Breast epithelium (tissue), 4 donors: ENCODE results near the gene GUCA1A. TPM values are rescaled to one million over a fixed set of nuclear protein-coding genes. Genes with fewer than 3 reads are reported as not detected.

ENCODE experiments used
- DNase-seq, 2 donors: peaks; one replicate each; pipeline ENCODE4 v3.0.0-alpha.2; 2019; ENCODE audit warnings: low spot score in 2 of 2
- H3K27ac ChIP-seq, 2 donors: fragments of 200-600 bp; sonication (generic) in 1 of 2; one replicate each; pipeline ENCODE4 v1.5.1; 2016 to 2019; ENCODE audit warnings: mild to moderate bottlenecking in 1 of 2
- H3K27me3 ChIP-seq, 2 donors: fragments of 200-600 bp; sonication (generic) in 1 of 2; one replicate each; pipeline versions ENCODE4 v1.5.1 to v1.6.0; 2017 to 2019; ENCODE audit warnings: control low read depth in 1 of 2, mild to moderate bottlenecking in 1 of 2
- H3K36me3 ChIP-seq: fragments of 200-600 bp; one replicate; pipeline ENCODE4 v1.5.1; 2019
- H3K4me1 ChIP-seq, 2 donors: fragments of 200-600 bp; sonication (generic); one replicate each; pipeline ENCODE4 v1.5.1; 2016 to 2019; ENCODE audit warnings: control low read depth in 1 of 2
- H3K4me3 ChIP-seq, 3 donors: fragments of 200-600 bp; sonication (generic); 1 replicate in 2 of 3; 2 replicates in 1 of 3; pipeline ENCODE4 v1.5.1; 2016 to 2019; ENCODE audit warnings: mild to moderate bottlenecking in 3 of 3, moderate library complexity in 2 of 3
- H3K9me3 ChIP-seq, 2 donors: fragments of 200-600 bp; sonication (generic) in 1 of 2; one replicate each; pipeline ENCODE4 v1.5.1; 2016 to 2019; ENCODE audit warnings: control low read depth in 1 of 2
- POLR2A ChIP-seq: fragments of 450-650 bp; IDR thresholded peaks from one replicate; pipeline ENCODE4 v1.6.1; 2016; ENCODE audit warnings: antibody characterized with exemption, mild to moderate bottlenecking, moderate library complexity
- POLR2AphosphoS5 ChIP-seq, 3 donors: sonication (generic); formaldehyde crosslinking; IDR thresholded peaks; one replicate each; pipeline ENCODE4 v1.6.1; 2017; ENCODE audit warnings: antibody characterized with exemption in 3 of 3
- intact Hi-C: fragments of 100-400 bp; cut with DNase I; formaldehyde crosslinking; loops from one replicate; pipeline ENCODE4 v1.15.1; 2023; ENCODE audit warnings: low total_unique reads
- total RNA-seq, 3 donors: library from RNA; depleted of rRNA; stranded (reverse); fragments of >200 nt; gene quantifications; one replicate each; pipeline ENCODE4 v1.1.0, GENCODE V29; 2016
- TF ChIP-seq, protein P1 (sequence below), 3 donors: fragments of 450-650 bp; IDR thresholded peaks; one replicate each; pipeline ENCODE4 v1.5.1; 2016 to 2017; ENCODE audit warnings: antibody characterized with exemption in 3 of 3, mild to moderate bottlenecking in 3 of 3, moderate library complexity in 3 of 3

Gene GUCA1A
- total RNA-seq: not detected

- Histone ChIP-seq H3K36me3 (no peaks in the 10 kb centered on the region), H3K4me3 (no peak within 1 kb of the TSS), H3K27ac (no peak within 1 kb of the TSS), H3K9me3 (no peaks in the 10 kb centered on the region), H3K4me1 (no peaks in the 10 kb centered on the region), H3K27me3 (no peaks in the 10 kb centered on the region)
- no peak for DNase-seq
- TF ChIP-seq, protein P1, sequence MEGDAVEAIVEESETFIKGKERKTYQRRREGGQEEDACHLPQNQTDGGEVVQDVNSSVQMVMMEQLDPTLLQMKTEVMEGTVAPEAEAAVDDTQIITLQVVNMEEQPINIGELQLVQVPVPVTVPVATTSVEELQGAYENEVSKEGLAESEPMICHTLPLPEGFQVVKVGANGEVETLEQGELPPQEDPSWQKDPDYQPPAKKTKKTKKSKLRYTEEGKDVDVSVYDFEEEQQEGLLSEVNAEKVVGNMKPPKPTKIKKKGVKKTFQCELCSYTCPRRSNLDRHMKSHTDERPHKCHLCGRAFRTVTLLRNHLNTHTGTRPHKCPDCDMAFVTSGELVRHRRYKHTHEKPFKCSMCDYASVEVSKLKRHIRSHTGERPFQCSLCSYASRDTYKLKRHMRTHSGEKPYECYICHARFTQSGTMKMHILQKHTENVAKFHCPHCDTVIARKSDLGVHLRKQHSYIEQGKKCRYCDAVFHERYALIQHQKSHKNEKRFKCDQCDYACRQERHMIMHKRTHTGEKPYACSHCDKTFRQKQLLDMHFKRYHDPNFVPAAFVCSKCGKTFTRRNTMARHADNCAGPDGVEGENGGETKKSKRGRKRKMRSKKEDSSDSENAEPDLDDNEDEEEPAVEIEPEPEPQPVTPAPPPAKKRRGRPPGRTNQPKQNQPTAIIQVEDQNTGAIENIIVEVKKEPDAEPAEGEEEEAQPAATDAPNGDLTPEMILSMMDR (IDR thresholded peaks at IDR 0.05): no peak
- TF ChIP-seq POLR2A (no peak), POLR2AphosphoS5 (IDR thresholded peaks at IDR 0.05) (no peak)
- intact Hi-C loops: no loop called here
Measured at GRCh38 chr6:42173101-42173500, at the start of gene GUCA1A. Gene GUCA1A (plus strand): TSS chr6:42173364. CDS start chr6:42173614, 250 bp downstream.

- TF ChIP-seq POLR2A: no peak
- TF ChIP-seq POLR2AphosphoS5 (IDR thresholded peaks at IDR 0.05): no peak
- TF ChIP-seq, protein P1 (IDR thresholded peaks at IDR 0.05): no peak
- intact Hi-C loops: no loop called here
- peak overlapping the region; percentile 90 to 94 for H3K27ac ChIP-seq
Measured at GRCh38 chr6:42123379-42124103, 49.6 kb upstream of the GUCA1A start.

DNA sequence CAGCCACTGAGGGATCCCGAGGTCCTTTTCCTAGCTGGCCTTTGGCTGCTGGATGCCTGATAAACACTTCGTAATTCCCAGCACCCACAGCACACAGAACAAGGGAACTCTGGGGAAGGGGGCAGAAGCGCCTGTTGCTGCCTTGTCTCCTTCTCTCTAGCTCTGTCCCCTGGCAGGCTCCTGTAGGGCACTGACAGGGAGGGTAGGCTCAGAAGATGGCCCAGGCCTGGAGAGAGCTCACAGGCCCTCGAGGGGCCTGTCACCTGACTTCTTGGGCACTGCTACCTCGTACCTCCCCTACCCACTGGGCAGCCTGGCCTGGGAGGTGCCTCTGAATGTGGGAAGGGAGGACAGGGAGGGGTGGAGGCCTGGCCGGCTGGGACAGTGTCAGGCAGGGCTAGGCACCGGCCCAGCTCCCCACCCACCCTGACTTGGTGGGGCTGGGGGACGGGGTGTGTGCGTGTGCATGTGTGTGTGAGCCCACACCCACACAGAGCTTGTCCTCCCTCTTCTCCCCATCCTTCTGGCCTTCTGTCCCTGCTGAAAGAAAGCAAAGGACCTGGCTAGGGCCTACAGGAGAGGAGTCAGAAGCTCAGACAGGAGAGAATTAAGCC, 48.8 kb upstream of the GUCA1A start:
- Histone ChIP-seq H3K4me1 (peaks cover 0 to 6% of the 10 kb centered on the region in 2 donors), H3K4me3 (no peak overlapping the region), H3K36me3 (no peaks in the 10 kb centered on the region), H3K9me3 (no peaks in the 10 kb centered on the region), H3K27ac (peak overlapping the region; percentile 90 to 94), H3K27me3 (no peaks in the 10 kb centered on the region)
- intact Hi-C loops: no loop called here
- no peak for TF ChIP-seq POLR2A
- TF ChIP-seq, protein P1 (IDR thresholded peaks at IDR 0.05): no peak
- TF ChIP-seq POLR2AphosphoS5 (IDR thresholded peaks at IDR 0.05): no peak
- DNase-seq: no peak

More at GRCh38 chr6:42123379-42124103, 49.6 kb upstream of the GUCA1A start:
- Histone ChIP-seq H3K36me3 (no peaks in the 10 kb centered on the region), H3K27me3 (no peaks in the 10 kb centered on the region), H3K4me3 (no peak overlapping the region), H3K4me1 (peaks cover 0 to 6% of the 10 kb centered on the region in 2 donors), H3K9me3 (no peaks in the 10 kb centered on the region)
- no peak for DNase-seq

DNA sequence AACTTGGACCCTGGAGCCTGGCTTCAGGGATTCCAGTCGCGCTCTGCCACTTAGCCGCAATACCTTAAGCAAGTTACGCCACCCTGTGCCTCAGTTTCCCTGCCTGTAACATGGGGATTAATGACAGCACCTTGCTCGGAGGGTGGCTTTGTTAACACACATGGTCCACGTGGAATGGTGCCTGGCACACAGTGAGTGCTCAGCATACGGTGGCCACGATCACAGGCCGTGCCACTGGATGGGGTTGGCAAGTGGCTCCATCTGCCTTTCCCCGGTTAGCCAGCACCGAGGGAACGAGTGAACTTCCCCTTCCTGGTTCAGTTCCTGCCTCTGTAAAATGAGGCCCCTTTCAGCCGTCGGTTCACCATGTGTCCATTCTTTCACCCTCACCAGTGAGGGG, 47.9 kb upstream of the GUCA1A start:
- TF ChIP-seq, protein P1 (IDR thresholded peaks at IDR 0.05): no peak
- TF ChIP-seq POLR2A: no peak
- no peak for TF ChIP-seq POLR2AphosphoS5 (IDR thresholded peaks at IDR 0.05)
- intact Hi-C loops: no loop called here
- Histone ChIP-seq H3K36me3 (no peaks in the 10 kb centered on the region), H3K4me1 (peaks cover 0 to 6% of the 10 kb centered on the region in 2 donors), H3K4me3 (no peak overlapping the region), H3K27me3 (no peaks in the 10 kb centered on the region), H3K9me3 (no peaks in the 10 kb centered on the region), H3K27ac (peak overlapping the region; percentile 14 to 94)
- no peak for DNase-seq

DNA sequence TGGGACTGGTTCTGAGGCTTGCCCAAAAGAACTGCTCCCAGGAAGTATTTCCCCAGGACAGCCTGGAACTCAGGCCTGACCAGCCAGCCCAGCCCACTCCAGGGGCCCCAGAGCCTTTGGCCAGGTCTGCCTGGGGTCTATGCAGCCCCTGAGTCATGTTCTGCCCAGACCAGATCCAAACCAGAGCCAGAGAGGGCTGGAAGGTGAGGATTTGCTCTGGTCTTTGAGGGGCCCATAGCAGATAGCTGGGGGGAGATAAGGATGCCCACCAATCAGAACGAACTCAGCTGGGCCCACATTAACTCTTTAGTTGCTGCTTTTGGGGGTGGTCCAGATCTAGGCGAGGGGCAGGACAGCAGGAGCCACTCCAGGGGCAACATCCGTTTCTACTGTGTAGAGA, 47.5 kb upstream of the GUCA1A start:
- TF ChIP-seq, protein P1 (IDR thresholded peaks at IDR 0.05): no peak
- TF ChIP-seq POLR2AphosphoS5 (IDR thresholded peaks at IDR 0.05): no peak
- no peak for TF ChIP-seq POLR2A
- Histone ChIP-seq H3K4me1 (peaks cover 0 to 6% of the 10 kb centered on the region in 2 donors), H3K4me3 (no peak overlapping the region), H3K27ac (peak overlapping the region; percentile 14 to 94), H3K36me3 (no peaks in the 10 kb centered on the region), H3K9me3 (no peaks in the 10 kb centered on the region), H3K27me3 (no peaks in the 10 kb centered on the region)
- intact Hi-C loops: no loop called here
- DNase-seq: no peak
